ENCODE data around the gene ITPR2. TPM values are rescaled to one million over a fixed set of nuclear protein-coding genes. Genes with fewer than 3 reads are reported as not detected.

The ITPR2 gene
- total RNA-seq, 1 donor from 2014 or later, result 62.4 TPM

DNA sequence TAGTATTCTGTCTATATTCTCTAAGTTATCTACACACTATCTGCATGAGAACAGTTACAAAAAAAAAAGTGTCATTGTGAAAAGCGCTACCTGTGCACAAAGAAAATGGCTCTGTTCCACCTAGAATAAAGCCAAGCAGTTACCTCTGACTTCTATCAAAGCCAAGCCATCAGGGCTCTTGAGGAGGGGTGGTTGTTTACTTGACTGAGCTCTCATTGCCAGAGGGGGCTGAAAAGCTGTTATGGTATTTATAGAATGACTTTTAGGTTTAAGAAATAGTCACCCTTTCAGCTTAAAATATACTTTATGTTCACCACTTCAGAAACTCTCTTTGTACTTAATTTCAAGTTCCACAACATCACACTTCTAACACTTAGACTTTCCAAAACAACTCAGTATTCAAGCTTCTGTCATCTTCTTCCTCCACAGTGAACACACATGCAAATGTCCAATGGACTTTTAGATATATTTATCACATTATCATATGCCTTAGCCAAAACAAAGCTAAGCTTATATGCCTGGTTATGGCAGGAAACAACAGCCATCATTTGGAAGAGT is 7.5 kb downstream of the ITPR2 start:
- DNase-seq (ENCODE audit: low spot score) (no peak), ATAC-seq (no peak)

DNA sequence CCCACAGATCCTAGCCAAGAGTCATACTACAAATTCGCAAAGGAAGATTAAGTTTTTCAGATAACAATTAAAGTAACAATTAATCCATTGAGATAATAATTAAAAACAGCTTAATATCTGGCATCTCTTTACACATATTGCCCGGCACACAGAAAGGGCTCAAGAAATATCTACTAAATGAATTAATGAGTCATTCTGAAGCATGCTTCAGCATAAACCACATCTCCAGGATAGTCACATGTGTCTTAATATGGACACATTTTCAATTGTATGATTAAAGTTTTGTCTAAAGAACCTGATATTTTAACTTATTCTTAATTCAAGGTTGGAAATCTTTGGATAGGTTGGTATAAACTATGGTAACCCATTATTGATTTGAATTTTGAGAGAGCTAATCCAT is 9.6 kb downstream of the ITPR2 start:
- no peak for ATAC-seq

DNA sequence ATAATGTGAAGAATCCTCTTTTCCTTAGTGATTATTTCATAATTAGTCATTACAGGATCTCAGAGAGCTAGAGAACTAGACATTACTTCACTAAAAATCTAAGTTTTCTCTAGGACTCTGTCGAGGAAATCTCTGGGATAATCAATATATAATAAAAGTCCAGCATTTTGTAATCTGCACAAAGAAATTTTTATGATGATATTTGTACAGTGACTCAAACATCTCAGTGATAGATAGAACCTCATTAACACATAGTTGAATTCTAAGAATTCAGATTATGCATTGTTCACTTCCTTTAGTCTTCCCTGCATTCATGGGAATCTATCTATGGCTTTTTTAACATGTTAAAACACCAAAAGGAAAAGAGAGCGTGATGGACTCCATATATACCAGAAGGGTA is 11.0 kb downstream of the ITPR2 start:
- ATAC-seq (no peak), DNase-seq (ENCODE audit: low spot score) (no peak)

More for the DNA sequence above, 9.6 kb downstream of the ITPR2 start:
- DNase-seq (ENCODE audit: low spot score), result no peak

DNA sequence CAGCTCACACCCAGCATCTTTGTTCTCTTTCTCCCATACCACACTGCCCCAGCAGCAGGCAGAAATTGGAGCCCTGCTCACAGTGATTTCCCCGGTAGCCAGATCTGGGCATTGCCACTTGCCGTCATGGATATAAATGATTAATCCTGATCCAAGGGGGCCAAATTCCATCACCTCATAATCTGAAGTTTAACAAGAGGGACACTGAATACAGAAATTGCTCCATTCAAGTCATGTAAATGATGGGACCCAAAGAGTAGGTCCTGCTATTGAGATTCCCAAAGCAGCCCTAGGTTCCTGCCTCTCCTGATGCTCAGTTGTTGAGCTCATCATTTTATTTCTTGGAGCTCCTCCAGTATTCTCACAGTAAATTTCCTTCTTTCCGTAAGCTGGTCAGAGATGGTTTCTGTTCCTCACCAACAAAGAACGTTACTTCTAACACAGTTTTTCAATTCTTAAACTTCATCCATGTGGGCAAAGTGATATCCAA is 11.7 kb downstream of the ITPR2 start:
- DNase-seq (ENCODE audit: low spot score) (no peak), ATAC-seq (peak; percentile 91)

- no peak for ATAC-seq
- DNase-seq (ENCODE audit: low spot score), result no peak
Measured at GRCh38 chr12:26818636-26819035, 14.4 kb downstream of the ITPR2 start.

GRCh38 chr12:26818201-26818600 is 14.8 kb downstream of the ITPR2 start:
- DNase-seq (ENCODE audit: low spot score), result no peak
- ATAC-seq, result no peak

DNA sequence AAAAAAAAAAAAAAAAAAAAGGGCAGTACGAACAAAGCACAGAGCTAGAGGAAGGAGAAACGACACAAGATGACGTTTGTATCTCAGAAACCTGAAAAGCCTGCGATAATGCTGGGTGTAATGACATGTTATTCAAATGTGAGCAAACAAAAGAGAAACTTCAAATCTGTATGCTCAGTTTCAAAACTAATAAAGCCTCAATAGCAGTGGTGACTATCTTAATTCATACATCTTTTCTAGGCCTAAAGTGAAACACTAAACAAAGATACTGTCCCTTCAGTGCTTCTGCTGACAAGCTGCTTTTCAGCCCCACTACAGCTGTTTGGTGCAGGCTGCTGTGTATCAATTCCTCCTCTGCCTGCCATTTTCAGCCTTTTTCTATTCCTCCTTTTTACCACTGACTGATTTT is 15.8 kb downstream of the ITPR2 start:
- ATAC-seq (no peak), DNase-seq (ENCODE audit: low spot score) (no peak)

GRCh38 chr12:26813812-26814211 is 19.2 kb downstream of the ITPR2 start:
- ATAC-seq, result no peak
- DNase-seq (ENCODE audit: low spot score), result no peak

DNA sequence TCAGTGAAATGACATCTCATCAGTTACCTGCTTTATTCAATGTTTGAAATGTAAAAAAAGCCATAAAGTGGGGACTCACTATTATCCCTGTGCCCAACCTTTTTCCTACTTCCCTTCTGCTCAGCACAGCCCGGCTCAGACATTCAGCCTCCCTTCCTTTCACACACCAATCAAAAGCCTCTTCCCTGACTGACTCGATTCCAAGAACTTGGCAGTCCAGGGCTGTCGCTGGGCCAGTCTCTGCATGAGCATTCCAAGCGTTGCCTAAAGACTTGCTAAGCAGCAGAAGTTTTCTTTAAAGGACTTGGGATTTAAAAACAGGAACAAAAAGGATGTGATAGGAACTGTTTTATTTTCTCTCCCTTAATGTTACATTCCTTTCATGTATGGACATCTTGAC is 22.7 kb downstream of the ITPR2 start:
- ATAC-seq, result peak; percentile 74
- DNase-seq (ENCODE audit: low spot score), result no peak

DNA sequence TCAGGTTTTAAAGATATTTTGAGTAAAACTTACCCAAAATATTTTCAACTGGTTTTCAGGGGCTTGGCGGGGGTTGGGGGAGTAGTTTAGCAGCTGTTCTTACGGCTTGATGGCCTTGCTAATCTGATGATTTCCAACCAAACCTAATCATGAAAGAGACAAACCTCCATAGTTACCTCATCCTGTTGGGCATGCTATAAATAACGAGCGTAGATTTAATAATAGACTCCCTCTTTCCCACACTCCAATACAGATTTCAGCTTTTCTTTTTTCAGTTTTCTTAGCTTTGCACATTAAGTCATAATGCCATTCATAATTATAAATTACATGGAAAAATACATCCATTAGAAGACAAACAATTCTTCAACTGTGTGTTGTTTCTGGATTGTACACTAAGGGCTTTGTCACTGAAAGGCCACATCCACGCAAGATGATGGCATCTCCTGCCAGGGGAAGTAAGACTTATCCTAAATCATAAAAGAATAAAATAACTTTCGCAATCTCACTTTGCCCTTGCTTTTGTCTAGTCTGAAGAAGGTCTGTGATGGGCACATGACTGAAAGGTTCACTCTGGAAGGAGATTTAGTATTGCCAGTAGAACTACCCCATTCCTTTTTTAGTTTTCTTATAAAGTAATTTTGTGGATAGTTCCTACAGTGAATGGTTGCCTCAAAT is 23.2 kb downstream of the ITPR2 start:
- DNase-seq (ENCODE audit: low spot score) (no peak), ATAC-seq (no peak)

- ATAC-seq (no peak), DNase-seq (ENCODE audit: low spot score) (no peak)
Measured at GRCh38 chr12:26808766-26809476, 24.1 kb downstream of the ITPR2 start.

DNA sequence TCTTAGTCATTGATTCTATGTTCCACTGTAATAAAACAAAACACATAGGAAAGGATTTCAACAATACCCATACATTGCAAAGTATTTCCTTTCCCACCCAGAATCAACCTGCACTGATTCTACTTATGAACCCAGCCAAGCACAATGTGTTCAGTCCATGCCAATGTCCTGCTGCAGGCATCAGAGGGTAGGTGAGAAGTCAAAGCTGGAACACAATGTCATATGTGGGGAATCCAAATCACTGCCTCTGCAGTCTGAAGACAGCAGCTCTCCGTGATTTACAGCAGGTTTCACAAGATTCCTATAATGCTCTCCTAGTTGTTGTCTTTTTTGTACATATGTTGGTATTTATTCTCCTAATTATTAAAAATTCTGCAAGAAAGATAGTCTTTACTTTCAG is 25.7 kb downstream of the ITPR2 start:
- DNase-seq (ENCODE audit: low spot score) (no peak), ATAC-seq (peak; percentile 46)

- ATAC-seq (no peak), DNase-seq (ENCODE audit: low spot score) (no peak)
Measured at GRCh38 chr12:26806556-26806955, 26.4 kb downstream of the ITPR2 start.

DNA sequence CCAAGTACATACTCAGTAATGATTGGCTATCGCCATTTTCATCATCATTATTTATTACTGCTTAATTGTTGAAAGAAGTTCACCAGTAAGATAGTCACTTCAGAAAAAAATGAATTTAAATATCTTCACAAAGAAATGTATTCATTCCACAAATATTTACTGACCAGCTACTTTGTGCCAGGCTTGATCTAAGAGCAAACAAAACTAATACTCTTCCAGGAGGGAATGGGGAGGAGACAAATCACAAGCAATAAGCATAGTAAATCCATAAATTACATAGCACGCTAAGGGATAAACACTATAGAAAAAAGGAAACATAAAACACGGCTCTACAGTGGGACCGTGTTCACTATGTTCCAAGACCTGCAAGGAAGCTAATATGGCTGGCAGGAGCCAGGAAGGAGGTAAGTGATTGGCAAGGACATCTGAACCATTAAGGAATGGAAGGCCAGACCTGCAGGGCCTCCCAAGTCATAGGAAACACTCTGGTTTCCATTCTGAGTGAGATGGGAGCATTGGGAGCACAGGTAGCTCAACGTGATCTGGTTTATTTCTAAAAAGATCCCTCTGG is 27.5 kb downstream of the ITPR2 start:
- DNase-seq (ENCODE audit: low spot score) (no peak), ATAC-seq (no peak)

DNA sequence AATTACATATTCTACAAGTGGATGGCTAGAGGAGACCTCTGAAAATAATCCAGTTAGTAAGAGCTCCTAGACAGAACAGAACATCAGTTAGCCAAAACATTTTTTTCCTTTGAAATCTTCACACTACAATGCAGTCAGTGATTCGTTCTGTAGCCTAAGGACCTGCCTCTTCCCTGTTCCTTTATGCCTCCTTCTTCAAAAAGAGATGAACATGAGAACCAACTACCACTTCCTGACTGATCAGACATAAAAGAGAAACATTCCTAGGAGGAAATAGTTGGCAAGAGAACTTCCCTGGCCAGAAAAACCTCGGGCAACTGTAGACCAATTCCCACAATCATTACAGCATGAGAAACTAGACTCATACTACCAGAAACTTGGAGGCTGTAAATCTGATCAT is 29.4 kb downstream of the ITPR2 start:
- no peak for DNase-seq (ENCODE audit: low spot score)

GRCh38 chr12:26801486-26801885 is 31.5 kb downstream of the ITPR2 start:
- ATAC-seq, result no peak

More for the DNA sequence above, 29.4 kb downstream of the ITPR2 start:
- ATAC-seq, result peak; percentile 12

DNA sequence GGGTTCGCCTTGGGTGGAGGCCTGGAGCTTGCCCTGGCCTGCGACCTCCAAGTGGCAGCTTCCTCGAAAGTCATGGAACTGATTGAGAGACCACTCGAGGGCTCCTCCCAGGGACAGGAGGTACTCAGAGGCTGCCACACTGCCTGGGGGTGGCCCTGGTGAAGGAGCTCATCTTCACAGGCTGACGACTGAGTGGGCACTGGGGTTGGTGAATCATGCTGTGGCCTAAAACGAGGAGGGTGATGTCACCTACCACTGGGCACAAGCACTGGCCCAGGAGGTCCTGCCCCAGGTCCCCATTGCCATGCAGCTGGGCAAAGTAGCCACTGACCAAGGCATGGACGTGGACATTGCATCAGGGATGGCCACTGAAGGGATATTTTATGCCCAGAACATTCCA is 32.1 kb downstream of the ITPR2 start:
- no peak for DNase-seq (ENCODE audit: low spot score)
- no peak for ATAC-seq

More at GRCh38 chr12:26801486-26801885, 31.5 kb downstream of the ITPR2 start:
- no peak for DNase-seq (ENCODE audit: low spot score)

DNA sequence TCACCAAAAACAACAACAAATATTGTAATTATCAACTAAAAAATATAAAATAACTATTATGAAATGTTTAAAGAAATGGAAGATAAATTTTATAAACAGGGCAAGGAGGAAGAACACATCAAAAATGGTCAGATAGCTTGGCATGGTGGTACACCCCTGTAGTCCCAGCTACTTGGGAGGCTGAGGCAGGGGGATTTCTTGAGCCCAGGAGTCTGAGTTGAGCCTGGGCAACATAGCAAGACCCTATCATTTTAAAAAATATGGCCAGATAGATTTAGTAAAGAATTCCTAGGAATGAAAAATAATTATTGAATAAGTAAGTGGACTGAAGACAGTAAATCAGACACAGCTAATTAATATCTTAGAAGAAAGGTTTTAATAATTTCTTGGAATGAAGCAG is 32.6 kb downstream of the ITPR2 start:
- DNase-seq (ENCODE audit: low spot score), result no peak
- no peak for ATAC-seq

- DNase-seq (ENCODE audit: low spot score) (no peak), ATAC-seq (no peak)
Measured at GRCh38 chr12:26799741-26800140, 33.3 kb downstream of the ITPR2 start.

DNA sequence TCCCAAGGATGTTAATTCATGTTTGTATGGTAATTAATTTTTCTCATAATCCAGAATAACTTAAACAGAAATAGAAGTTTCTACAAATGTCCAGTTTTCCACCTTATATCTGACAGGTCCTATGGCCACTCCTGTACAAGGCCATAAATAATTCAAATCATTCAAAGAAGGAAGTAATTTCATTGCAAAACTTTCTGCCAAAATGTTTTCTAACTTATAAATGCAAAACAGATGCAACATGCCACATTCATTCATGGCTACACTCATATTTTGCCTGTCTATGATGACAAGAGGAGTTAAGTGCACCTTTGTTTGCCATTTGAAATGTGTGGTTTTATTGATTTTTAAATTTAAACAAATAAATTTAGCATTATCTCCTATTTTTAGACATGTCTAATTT is 34.4 kb downstream of the ITPR2 start:
- no peak for DNase-seq (ENCODE audit: low spot score)
- no peak for ATAC-seq

DNA sequence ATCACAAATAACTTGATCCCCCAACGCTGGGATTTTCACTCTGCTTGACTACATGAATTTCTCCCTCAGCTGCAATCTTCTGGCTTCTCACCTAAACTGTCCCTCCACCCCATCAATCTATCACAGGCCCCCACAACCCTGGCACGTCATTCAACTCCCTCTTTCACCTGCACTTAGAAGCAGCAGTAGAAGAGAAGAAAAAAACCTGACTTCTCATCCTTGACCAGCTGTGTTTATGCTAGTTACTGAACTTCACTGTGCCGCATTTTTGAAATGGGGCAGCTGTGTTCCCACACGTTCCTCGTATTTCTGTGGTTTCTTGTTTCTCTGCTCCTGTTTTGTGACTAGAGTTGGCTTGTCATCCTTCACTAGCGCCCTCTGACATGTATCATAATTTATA is 35.0 kb downstream of the ITPR2 start:
- no peak for DNase-seq (ENCODE audit: low spot score)
- ATAC-seq, result no peak

GRCh38 chr12:26795910-26796309 is 37.1 kb downstream of the ITPR2 start:
- ATAC-seq (no peak), DNase-seq (ENCODE audit: low spot score) (no peak)
